K562 (cell line): ENCODE results near the gene SLC7A8. TPM values are rescaled to one million over a fixed set of nuclear protein-coding genes. Genes with fewer than 3 reads are reported as not detected.

ENCODE experiments used
- ATAC-seq: fragments of 200-7000 bp; cut with Tn5 transposase; 3 replicates; pipeline ENCODE4 v1.9.1; 2020; ENCODE audit warnings: moderate library complexity
- BruUV-seq: library from RNA; stranded (reverse); fragments of 400-500 nt; replicated peaks from 2 replicates; lab custom pipeline; 2021; lab: Mats Ljungman, UMichigan
- CTCF ChIA-PET: fragments of 300-600 bp; formaldehyde crosslinking; extraction: SDS; loops from one replicate; lab custom pipeline; 2021; ENCODE audit warnings: low intra/inter-chr PET ratio; lab: Yijun Ruan, JAX
- POLR2A ChIA-PET: fragments of 300-600, 350-650 bp; sonication (Branson Sonifier 250); formaldehyde crosslinking; extraction: SDS; loops from one replicate; lab custom pipeline; 2021; ENCODE audit warnings: antibody characterized with exemption, inconsistent platforms; lab: Yijun Ruan, JAX
- DNase-seq, 4 experiments: peaks; one replicate each; pipeline versions ENCODE4 v3.0.0 to v3.0.0-alpha.2; 2011 to 2018; ENCODE audit warnings: low spot score in 3 of 4, mixed read lengths in 3 of 4; ENCODE audit errors: extremely low read depth in 1 of 4
- FAIRE-seq: peaks from 2 replicates; lab custom pipeline; 2011; peaks lifted over from hg19 to GRCh38; lab: Jason Lieb, UNC
- H2AFZ ChIP-seq: 2 replicates; pipeline ENCODE4 v1.6.0; 2011; ENCODE audit warnings: low read depth, low read length, control low read depth, inconsistent platforms
- H3K27ac ChIP-seq: fragments of 200-600 bp; 3 replicates; pipeline ENCODE4 v1.8.0; 2011; ENCODE audit warnings: low read depth, mild to moderate bottlenecking, control low read depth, inconsistent platforms, low read length, moderate library complexity, mixed read lengths; ENCODE audit errors: extremely low read depth
- H3K27me3 ChIP-seq, 2 experiments: fragments of 300-600 bp in 1 of 2; 2 replicates in 1 of 2; 3 replicates in 1 of 2; pipeline versions ENCODE4 v1.6.0 to v1.8.0; 2011; ENCODE audit warnings: inconsistent platforms in 2 of 2, low read length in 2 of 2, mild to moderate bottlenecking in 1 of 2, mixed read lengths in 1 of 2, moderate library complexity in 1 of 2; ENCODE audit not compliant: control insufficient read depth in 2 of 2, insufficient read depth in 2 of 2
- H3K36me3 ChIP-seq: fragments of 300-600 bp; 3 replicates; pipeline ENCODE4 v1.8.0; 2011; ENCODE audit warnings: mild to moderate bottlenecking, low read length, inconsistent platforms; ENCODE audit not compliant: control insufficient read depth, insufficient read depth
- H3K4me1 ChIP-seq, 2 experiments: fragments of 200-600 bp in 1 of 2; replicated peaks in 1 of 2; 2 replicates in 1 of 2; 3 replicates in 1 of 2; pipeline versions ENCODE4 v1.5.1 to v1.8.0; 2011; ENCODE audit warnings: inconsistent platforms in 2 of 2, low read length in 2 of 2, mild to moderate bottlenecking in 1 of 2, mixed read lengths in 1 of 2, moderate library complexity in 1 of 2; ENCODE audit not compliant: control insufficient read depth in 2 of 2, insufficient read depth in 2 of 2
- H3K4me2 ChIP-seq: 2 replicates; pipeline ENCODE4 v1.6.1; 2011; ENCODE audit warnings: low read length, control low read depth, inconsistent platforms, mixed read lengths; ENCODE audit not compliant: insufficient read depth
- H3K4me3 ChIP-seq: fragments of 200-600 bp; sonication (generic), shearing (Covaris generic); 2 replicates; pipeline ENCODE4 v1.5.1; 2016; ENCODE audit warnings: control low read depth, inconsistent platforms
- H3K79me2 ChIP-seq: fragments of 200-600 bp; 3 replicates; pipeline ENCODE4 v1.8.0; 2011; ENCODE audit warnings: low read length, inconsistent platforms; ENCODE audit not compliant: control insufficient read depth, insufficient read depth
- H3K9ac ChIP-seq, 2 experiments: 2 replicates each; pipeline versions ENCODE4 v1.6.0 to v1.6.1; 2011; ENCODE audit warnings: low read depth in 2 of 2, low read length in 2 of 2, control low read depth in 1 of 2, inconsistent platforms in 1 of 2, mild to moderate bottlenecking in 1 of 2, mixed read lengths in 1 of 2; ENCODE audit not compliant: insufficient read depth in 1 of 2
- H3K9me1 ChIP-seq: one replicate; pipeline ENCODE4 v1.6.0; 2011; ENCODE audit warnings: inconsistent platforms, mild to moderate bottlenecking, low read length, moderate library complexity; ENCODE audit not compliant: control insufficient read depth, insufficient read depth
- H3K9me3 ChIP-seq: replicated peaks from 2 replicates; pipeline ENCODE4 v1.5.1; 2011; ENCODE audit warnings: low read depth, low read length, inconsistent platforms; ENCODE audit not compliant: control insufficient read depth, insufficient read depth
- H4K20me1 ChIP-seq: replicated peaks from 2 replicates; pipeline ENCODE4 v1.6.1; 2011; ENCODE audit warnings: low read length, inconsistent platforms, mixed read lengths; ENCODE audit not compliant: control insufficient read depth, insufficient read depth
- DDX20 ChIP-seq: fragments of 450-650 bp; IDR thresholded peaks from 2 replicates; pipeline ENCODE4 v1.6.1; 2016; ENCODE audit warnings: missing genetic modification characterization, low read depth, mild to moderate bottlenecking, missing compliant biosample characterization, moderate library complexity
- HES1 ChIP-seq: fragments of 450-650 bp; IDR thresholded peaks from 2 replicates; pipeline ENCODE4 v1.6.1; 2016; ENCODE audit warnings: low read depth, mild to moderate bottlenecking, moderate library complexity
- MNT ChIP-seq, 2 experiments: fragments of 450-650 bp; conservative IDR thresholded peaks; 2 replicates each; pipeline ENCODE4 v1.6.1; 2017; ENCODE audit warnings: mild to moderate bottlenecking in 2 of 2, moderate library complexity in 2 of 2
- MTF1 ChIP-seq: fragments of 250-450 bp; sonication (Bioruptor Pico); IDR thresholded peaks from 2 replicates; pipeline ENCODE4 v1.9.0; 2021; ENCODE audit warnings: moderate library complexity, mild to moderate bottlenecking, inconsistent platforms, borderline replicate concordance
- PRDM10 ChIP-seq: fragments of 450-650 bp; IDR thresholded peaks from 2 replicates; pipeline ENCODE4 v1.6.1; 2018; ENCODE audit not compliant: partially characterized antibody
- PURB ChIP-seq: sonication (generic); formaldehyde crosslinking; IDR thresholded peaks from 2 replicates; pipeline ENCODE4 v1.9.0; 2021; ENCODE audit warnings: low read depth, mild to moderate bottlenecking, missing genetic modification reagents
- RBM34 ChIP-seq: fragments of 200-400 bp; formaldehyde crosslinking; IDR thresholded peaks from 2 replicates; pipeline ENCODE4 v1.6.1; 2018; ENCODE audit warnings: low read length, borderline replicate concordance; ENCODE audit not compliant: insufficient read depth
- TAF1 ChIP-seq: IDR thresholded peaks from 2 replicates; pipeline ENCODE4 v1.6.1; 2011; ENCODE audit warnings: mild to moderate bottlenecking, low read length, moderate library complexity; ENCODE audit not compliant: insufficient read depth, control insufficient read depth, severe bottlenecking; ENCODE audit errors: extremely low read depth
- TEAD2 ChIP-seq: fragments of 450-650 bp; IDR thresholded peaks from 2 replicates; pipeline ENCODE4 v1.6.1; 2016; ENCODE audit warnings: missing genetic modification characterization, control low read depth, missing compliant biosample characterization
- UBTF ChIP-seq, 2 experiments: IDR thresholded peaks; 2 replicates each; pipeline ENCODE4 v1.6.1; 2012; ENCODE audit warnings: improper control_type of control experiment in 2 of 2, low read depth in 2 of 2, low read length in 2 of 2, borderline replicate concordance in 1 of 2
- USF1 ChIP-seq: sonication (generic); formaldehyde crosslinking; IDR thresholded peaks from 2 replicates; pipeline ENCODE4 v1.9.0; 2022; ENCODE audit warnings: mild to moderate bottlenecking, missing genetic modification reagents
- WGBS: fragments of 100-300 bp; shearing (Covaris generic); methylation state at CpG from one replicate; pipeline ENCODE4 v1.1.6; 2016; ENCODE audit warnings: low coverage, mixed read lengths; ENCODE audit not compliant: insufficient coverage; ENCODE audit errors: missing lambda C conversion rate; 5-methylcytosine and 5-hydroxymethylcytosine counted together
- in situ Hi-C: fragments of 300-500 bp; cut with MboI; formaldehyde crosslinking; loops from 4 replicates; pipeline ENCODE4 v1.15.0; 2018; ENCODE audit warnings: inconsistent platforms, mixed read lengths
- intact Hi-C: fragments of 100-400 bp; cut with micrococcal nuclease; formaldehyde crosslinking; loops from 2 replicates; pipeline ENCODE4 v1.14.2; 2022
- polyA plus RNA-seq, 8 experiments: library from polyadenylated mRNA; depleted of rRNA in 4 of 8; stranded (reverse) in 5 of 8; unstranded in 3 of 8; fragments of >200 nt; fragmentation: Nextera tagmentation in 2 of 8; fragmentation: Illumina TruSeq in 1 of 8; extraction: Ambion mirVana in 2 of 8; extraction: Trizol in 1 of 8; gene quantifications; 2 replicates each; pipeline versions ENCODE4 v1.2.1 to v1.2.3, GENCODE V29; 2011 to 2014; ENCODE audit warnings: inconsistent platforms in 1 of 8, missing spikeins in 1 of 8
- total RNA-seq, 7 experiments: library from RNA; depleted of rRNA in 6 of 7; stranded (reverse); fragments of >200 nt in 6 of 7; fragmentation: Illumina TruSeq in 2 of 7; extraction: Trizol in 2 of 7; gene quantifications; 2 replicates each; pipeline versions ENCODE4 v1.2.1 to v1.2.3, GENCODE V29; 2011 to 2021; ENCODE audit warnings: low replicate concordance in 1 of 7

SLC7A8 gene
- total and polyA plus RNA-seq, 9 of the 15 experiments (the other 6 are each of a cell fraction or from before 2014, with no cell fraction given): 2.0 to 33.0 (median 6.0) TPM

- ChIA-PET CTCF (interaction anchor here (0.6 to 1.5 kb wide), 2 partner anchors 10 to 60 kb away, joined by 3 to 5 read pairs; no protein-coding TSS in a partner anchor), POLR2A (no interaction called here)
- no peak overlapping the region for H2AFZ ChIP-seq
- H3K27me3 ChIP-seq: no peaks in the 10 kb centered on the region
- no peak overlapping the region for H3K4me2 ChIP-seq
- no peaks in the 10 kb centered on the region for H3K9me3 ChIP-seq
- H3K4me1 ChIP-seq: peaks cover 26 to 29% of the 10 kb centered on the region in 2 experiments
- no peak overlapping the region; a peak in 1 of 4 replicates for H3K9ac ChIP-seq
- ATAC-seq (no peak), DNase-seq (no peak), FAIRE-seq (no peak)
- intact Hi-C loops (no loop called here), in situ Hi-C loops (no loop called here)
- H4K20me1 ChIP-seq: no peaks in the 10 kb centered on the region
- no TSS peak for BruUV-seq
- H3K4me3 ChIP-seq: no peak overlapping the region
- no peaks in the 10 kb centered on the region for H3K79me2 ChIP-seq
- H3K27ac ChIP-seq: no peak overlapping the region
- no peaks in the 10 kb centered on the region for H3K9me1 ChIP-seq
- peaks cover 3% of the 10 kb centered on the region; the same call in 1 of the 3 replicates for H3K36me3 ChIP-seq
- WGBS: 54% methylated on average over 3 of the region's 3 CpGs
- no peak for TF ChIP-seq DDX20
- no peak for TF ChIP-seq PRDM10
- no peak for TF ChIP-seq HES1
- TF ChIP-seq UBTF (IDR thresholded peaks at IDR 0.05; ENCODE audit: borderline replicate concordance in 1 of 2, low read depth in 2 of 2, low read length in 2 of 2): no peak
- TF ChIP-seq MNT (conservative IDR thresholded peaks at IDR 0.05): no peak
- TF ChIP-seq PURB (CRISPR knock-in tag): no peak
- no peak for TF ChIP-seq MTF1
- no peak for TF ChIP-seq USF1
- TF ChIP-seq RBM34: no peak
- no peak for TF ChIP-seq TAF1
- no peak for TF ChIP-seq TEAD2 (tag)
Measured at GRCh38 chr14:23130871-23131270, 52.6 kb downstream of the SLC7A8 start.
